Uterus (tissue), 2 donors: ENCODE measurements around the gene TMEM123.

Source experiments
- POLR2A ChIP-seq, 2 donors: fragments of 450-650 bp; IDR thresholded peaks; one replicate each; pipeline ENCODE4 v1.6.1; 2016; ENCODE audit warnings: antibody characterized with exemption in 2 of 2, mild to moderate bottlenecking in 1 of 2, moderate library complexity in 1 of 2
- TF ChIP-seq, protein P1 (sequence below), 4 experiments: fragments of 200-600 bp in 2 of 4; fragments of 450-650 bp in 2 of 4; sonication (generic) in 2 of 4; IDR thresholded peaks; one replicate each; pipeline ENCODE4 v1.5.1; 2016 to 2019; ENCODE audit warnings: antibody characterized with exemption in 4 of 4, mild to moderate bottlenecking in 2 of 4, moderate library complexity in 1 of 4

DNA sequence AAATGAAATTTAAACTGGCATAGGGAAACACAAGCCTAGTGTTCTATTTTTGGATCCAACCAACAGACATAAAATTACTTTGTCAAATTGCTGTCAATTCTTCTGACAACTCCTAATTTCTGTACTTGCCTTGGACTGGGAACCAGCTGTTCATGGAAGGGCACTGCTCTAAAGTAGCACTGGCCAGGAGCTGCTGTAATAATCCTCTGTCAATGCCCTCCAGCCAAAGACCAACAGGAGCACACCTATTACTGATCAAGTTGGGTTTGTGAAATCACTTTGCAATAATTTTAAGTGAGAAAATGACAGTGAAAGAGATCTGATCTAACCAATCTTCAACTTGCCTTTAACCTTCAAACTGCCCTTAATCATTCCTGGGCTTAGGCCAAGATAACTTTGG lies 18.9 kb upstream of the TMEM123 start:
- TF ChIP-seq, protein P1, sequence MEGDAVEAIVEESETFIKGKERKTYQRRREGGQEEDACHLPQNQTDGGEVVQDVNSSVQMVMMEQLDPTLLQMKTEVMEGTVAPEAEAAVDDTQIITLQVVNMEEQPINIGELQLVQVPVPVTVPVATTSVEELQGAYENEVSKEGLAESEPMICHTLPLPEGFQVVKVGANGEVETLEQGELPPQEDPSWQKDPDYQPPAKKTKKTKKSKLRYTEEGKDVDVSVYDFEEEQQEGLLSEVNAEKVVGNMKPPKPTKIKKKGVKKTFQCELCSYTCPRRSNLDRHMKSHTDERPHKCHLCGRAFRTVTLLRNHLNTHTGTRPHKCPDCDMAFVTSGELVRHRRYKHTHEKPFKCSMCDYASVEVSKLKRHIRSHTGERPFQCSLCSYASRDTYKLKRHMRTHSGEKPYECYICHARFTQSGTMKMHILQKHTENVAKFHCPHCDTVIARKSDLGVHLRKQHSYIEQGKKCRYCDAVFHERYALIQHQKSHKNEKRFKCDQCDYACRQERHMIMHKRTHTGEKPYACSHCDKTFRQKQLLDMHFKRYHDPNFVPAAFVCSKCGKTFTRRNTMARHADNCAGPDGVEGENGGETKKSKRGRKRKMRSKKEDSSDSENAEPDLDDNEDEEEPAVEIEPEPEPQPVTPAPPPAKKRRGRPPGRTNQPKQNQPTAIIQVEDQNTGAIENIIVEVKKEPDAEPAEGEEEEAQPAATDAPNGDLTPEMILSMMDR (IDR thresholded peaks at IDR 0.05), result no peak
- no peak for TF ChIP-seq POLR2A (IDR thresholded peaks at IDR 0.05)
